NCI-H460 (cell line): Measurements from ENCODE around the gene C5. TPM values are rescaled to one million over a fixed set of nuclear protein-coding genes. Genes with fewer than 3 reads are reported as not detected.

Experiments used
- DNase-seq: peaks from one replicate; pipeline ENCODE4 v3.0.0-alpha.2; 2016; ENCODE audit warnings: low read depth; ENCODE audit errors: extremely low read depth
- total RNA-seq: library from RNA; depleted of rRNA; stranded (reverse); fragments of >200 nt; shearing (Covaris generic); gene quantifications from 2 replicates; pipeline ENCODE4 v1.2.3, GENCODE V29; 2014

Gene C5
- total RNA-seq, 1 experiment from 2014 or later = 0.94 TPM

GRCh38 chr9:120927269-120928014, 122.6 kb downstream of the C5 start:
- DNase-seq = no peak

- DNase-seq = no peak
Observed at GRCh38 chr9:120926397-120926928, 123.6 kb downstream of the C5 start, which contains the start of gene TRAF1. Gene TRAF1, minus strand, starts transcription at chr9:120926796. Its CDS starts 721 bp downstream, at chr9:120926075.

GRCh38 chr9:120925535-120926396, 124.3 kb downstream of the C5 start:
- DNase-seq = no peak

GRCh38 chr9:120924698-120925534, 125.2 kb downstream of the C5 start:
- DNase-seq = peak; percentile 40

GRCh38 chr9:120923620-120924328, 126.3 kb downstream of the C5 start:
- no peak for DNase-seq

- no peak for DNase-seq
Observed at GRCh38 chr9:120922404-120923195, 127.5 kb downstream of the C5 start.

GRCh38 chr9:120921661-120922181, 128.4 kb downstream of the C5 start:
- DNase-seq = no peak

GRCh38 chr9:120920806-120921178, 129.3 kb downstream of the C5 start:
- no peak for DNase-seq

GRCh38 chr9:120919843-120920805, 130.0 kb downstream of the C5 start:
- no peak for DNase-seq

GRCh38 chr9:120918931-120919842, 130.9 kb downstream of the C5 start:
- DNase-seq = no peak

GRCh38 chr9:120917929-120918762, 131.9 kb downstream of the C5 start:
- DNase-seq = no peak

GRCh38 chr9:120916991-120917880, 132.8 kb downstream of the C5 start:
- no peak for DNase-seq

- DNase-seq = no peak
Observed at GRCh38 chr9:120916588-120916987, 133.5 kb downstream of the C5 start.

- no peak for DNase-seq
Observed at GRCh38 chr9:120915854-120916470, 134.1 kb downstream of the C5 start.
